ENCODE results near the gene ZNF618.

The ZNF618 gene

DNA sequence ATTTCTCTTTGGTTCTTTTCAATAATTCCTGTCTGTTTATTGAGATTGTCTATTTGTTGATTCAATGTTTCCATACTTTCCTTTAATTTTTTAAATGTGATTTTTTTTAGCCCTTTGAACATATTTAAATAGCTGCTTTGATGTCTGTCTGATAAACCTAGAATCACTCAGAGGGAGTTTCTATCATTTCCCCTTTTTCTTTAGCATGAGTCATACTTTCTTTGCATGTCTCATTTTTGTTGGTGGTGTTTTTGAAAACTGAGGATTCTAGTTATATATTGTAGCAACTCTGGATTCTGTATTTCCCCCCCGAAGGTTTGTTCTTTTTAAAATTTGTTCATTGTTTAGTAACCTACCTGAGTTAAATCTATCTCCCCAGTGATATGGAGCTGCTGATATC, 24.2 kb upstream of the ZNF618 start:
- ChIA-PET CTCF (no interaction called here), POLR2A (ENCODE audit: low non-redundant PET) (no interaction called here)
- no peak overlapping the region for H3K27ac ChIP-seq
- no peak for DNase-seq (ENCODE audit: low spot score)
- TF ChIP-seq, protein P1, sequence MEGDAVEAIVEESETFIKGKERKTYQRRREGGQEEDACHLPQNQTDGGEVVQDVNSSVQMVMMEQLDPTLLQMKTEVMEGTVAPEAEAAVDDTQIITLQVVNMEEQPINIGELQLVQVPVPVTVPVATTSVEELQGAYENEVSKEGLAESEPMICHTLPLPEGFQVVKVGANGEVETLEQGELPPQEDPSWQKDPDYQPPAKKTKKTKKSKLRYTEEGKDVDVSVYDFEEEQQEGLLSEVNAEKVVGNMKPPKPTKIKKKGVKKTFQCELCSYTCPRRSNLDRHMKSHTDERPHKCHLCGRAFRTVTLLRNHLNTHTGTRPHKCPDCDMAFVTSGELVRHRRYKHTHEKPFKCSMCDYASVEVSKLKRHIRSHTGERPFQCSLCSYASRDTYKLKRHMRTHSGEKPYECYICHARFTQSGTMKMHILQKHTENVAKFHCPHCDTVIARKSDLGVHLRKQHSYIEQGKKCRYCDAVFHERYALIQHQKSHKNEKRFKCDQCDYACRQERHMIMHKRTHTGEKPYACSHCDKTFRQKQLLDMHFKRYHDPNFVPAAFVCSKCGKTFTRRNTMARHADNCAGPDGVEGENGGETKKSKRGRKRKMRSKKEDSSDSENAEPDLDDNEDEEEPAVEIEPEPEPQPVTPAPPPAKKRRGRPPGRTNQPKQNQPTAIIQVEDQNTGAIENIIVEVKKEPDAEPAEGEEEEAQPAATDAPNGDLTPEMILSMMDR (conservative IDR thresholded peaks at IDR 0.05; ENCODE audit: low read depth) = no peak

GRCh38 chr9:113853333-113853732, 22.8 kb upstream of the ZNF618 start:
- TF ChIP-seq, protein P1 (conservative IDR thresholded peaks at IDR 0.05; ENCODE audit: low read depth) = peak; percentile 55
- POLR2A ChIA-PET (ENCODE audit: low non-redundant PET) = no interaction called here
- peak; percentile 43 for DNase-seq (ENCODE audit: low spot score)
- H3K27ac ChIP-seq = no peak overlapping the region
- CTCF ChIA-PET = interaction anchor here (0.6 to 0.9 kb wide), 2 partner anchors 62 to 468 kb away, joined by 3 read pairs; no protein-coding TSS in a partner anchor

DNA sequence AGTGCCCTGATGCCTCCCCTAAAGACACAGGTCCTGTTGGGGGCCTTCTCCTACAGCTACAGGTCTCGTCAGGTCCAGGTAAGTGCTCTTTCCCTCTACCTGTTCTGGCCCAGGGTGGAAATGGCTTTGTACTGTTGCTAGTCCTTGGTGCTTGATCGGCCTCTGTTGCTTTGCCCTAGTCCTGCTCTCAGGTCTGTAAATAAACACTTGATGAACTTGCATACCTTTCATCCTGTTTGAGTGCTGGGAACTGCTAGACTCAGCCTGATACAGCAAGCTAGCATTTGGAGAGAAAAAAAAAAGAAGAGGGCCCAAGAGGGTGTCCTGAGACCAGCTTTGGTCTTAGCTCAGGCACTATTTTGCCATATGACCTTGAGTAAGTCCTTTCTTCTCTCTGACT, 21.8 kb upstream of the ZNF618 start:
- no peak overlapping the region for H3K27ac ChIP-seq
- ChIA-PET CTCF (interaction anchor here (0.5 kb wide), 1 partner anchor 263 kb away, joined by 7 read pairs; no protein-coding TSS in a partner anchor), POLR2A (ENCODE audit: low non-redundant PET) (no interaction called here)
- TF ChIP-seq, protein P1 (conservative IDR thresholded peaks at IDR 0.05; ENCODE audit: low read depth) = no peak
- no peak for DNase-seq (ENCODE audit: low spot score)

- H3K27ac ChIP-seq = no peak overlapping the region
- CTCF ChIA-PET = no interaction called here
- TF ChIP-seq, protein P1 (conservative IDR thresholded peaks at IDR 0.05; ENCODE audit: low read depth) = no peak
- no peak for DNase-seq (ENCODE audit: low spot score)
- POLR2A ChIA-PET (ENCODE audit: low non-redundant PET) = interaction anchor here (0.5 kb wide), 1 partner anchor 42 kb away, joined by 4 read pairs; no protein-coding TSS in a partner anchor
Measured at GRCh38 chr9:113857875-113858274, 18.2 kb upstream of the ZNF618 start.

DNA sequence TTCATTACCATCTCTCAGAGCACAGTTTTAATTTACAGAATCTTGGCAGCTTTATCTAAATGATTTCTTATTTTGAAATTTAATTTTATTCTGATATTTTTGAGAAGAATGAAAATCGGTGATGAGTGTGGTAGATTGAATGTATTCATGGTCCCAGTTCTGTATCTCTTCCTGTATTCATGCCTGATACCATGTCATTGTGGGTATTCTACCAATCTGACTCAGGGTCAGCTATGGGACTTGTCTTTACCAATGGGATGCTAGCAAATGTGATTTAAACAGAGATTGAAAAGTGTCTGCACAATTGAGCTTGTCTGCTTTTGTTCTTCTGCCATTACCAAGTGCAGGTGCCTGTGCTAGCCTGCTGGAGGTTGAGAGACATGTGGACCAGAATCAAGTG, 17.8 kb upstream of the ZNF618 start:
- TF ChIP-seq, protein P1 (conservative IDR thresholded peaks at IDR 0.05; ENCODE audit: low read depth) = no peak
- DNase-seq (ENCODE audit: low spot score) = no peak
- ChIA-PET POLR2A (ENCODE audit: low non-redundant PET) (no interaction called here), CTCF (interaction anchor here (0.5 to 1.1 kb wide), 3 partner anchors 13 to 175 kb away, joined by 3 to 7 read pairs (median 5); no protein-coding TSS in a partner anchor)
- no peak overlapping the region for H3K27ac ChIP-seq

DNA sequence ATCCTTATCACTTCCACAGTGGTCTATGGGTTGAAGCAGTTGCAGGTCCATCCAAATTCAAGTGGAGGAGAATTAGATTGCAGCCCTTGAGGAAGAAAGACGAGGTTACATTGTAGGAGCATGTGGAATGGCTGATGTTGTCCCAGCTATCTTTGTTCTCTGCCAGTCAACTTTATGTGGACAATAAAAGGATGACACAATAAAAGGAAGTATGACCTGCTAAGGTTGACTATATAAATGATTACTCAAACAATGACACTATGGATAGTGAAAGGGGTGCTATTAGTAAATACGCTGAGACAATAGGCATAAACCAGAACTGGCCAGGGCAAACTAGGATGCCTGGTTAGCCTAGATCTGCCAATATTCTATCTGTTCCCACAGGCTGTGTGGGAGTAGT, 12.8 kb upstream of the ZNF618 start:
- H3K27ac ChIP-seq = no peak overlapping the region
- TF ChIP-seq, protein P1 (conservative IDR thresholded peaks at IDR 0.05; ENCODE audit: low read depth) = no peak
- DNase-seq (ENCODE audit: low spot score) = no peak
- ChIA-PET POLR2A (ENCODE audit: low non-redundant PET) (no interaction called here), CTCF (interaction anchor here (0.7 kb wide), 1 partner anchor 71 kb away, joined by 3 read pairs; no protein-coding TSS in a partner anchor)
